ENCODE measurements around the gene EPHA7.

Gene EPHA7

DNA sequence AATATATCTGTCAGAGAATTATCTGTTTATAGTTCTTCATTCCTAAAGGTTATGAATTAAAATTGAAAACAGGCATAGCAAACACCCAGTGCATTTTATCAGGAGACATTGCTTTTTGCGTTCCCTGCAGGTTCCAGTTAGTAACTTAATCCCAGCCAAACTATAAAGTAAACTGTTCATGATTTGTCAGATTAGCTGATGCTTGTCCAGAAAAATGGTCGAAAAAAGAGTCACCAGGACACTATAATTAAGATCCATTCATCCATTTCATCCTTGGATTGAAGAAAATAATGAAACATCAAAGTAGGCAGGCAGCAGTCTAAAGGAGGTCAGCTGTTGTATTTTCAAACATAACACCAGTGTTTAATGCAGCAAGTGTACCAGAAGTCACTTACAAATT, 75.9 kb downstream of the EPHA7 start:
- no peak overlapping the region for H3K4me2 ChIP-seq (ENCODE audit: low read length)
- H2AK5ac ChIP-seq (ENCODE audit: low read length): no peak overlapping the region
- no peak overlapping the region for H3K18ac ChIP-seq (ENCODE audit: low read length)
- no peaks in the 10 kb centered on the region for H3K79me2 ChIP-seq (ENCODE audit: control insufficient read depth, insufficient read depth, low read length, poor library complexity)
- H3K9me3 ChIP-seq (ENCODE audit: insufficient read depth, low read depth, low read length): no peaks in the 10 kb centered on the region
- no peaks in the 10 kb centered on the region for H3K4me1 ChIP-seq (ENCODE audit: control insufficient read depth in 1 of 2, insufficient read depth in 2 of 2, low read length in 2 of 2)
- H3K27ac ChIP-seq (ENCODE audit: low read depth, low read length): no peak overlapping the region
- H2BK12ac ChIP-seq (ENCODE audit: low read length): no peak overlapping the region
- H3K14ac ChIP-seq (ENCODE audit: low read length): no peak overlapping the region
- no peak overlapping the region for H4K91ac ChIP-seq (ENCODE audit: low read depth, low read length)
- no peak overlapping the region for H2BK5ac ChIP-seq (ENCODE audit: low read depth, low read length, poor library complexity)
- H2AFZ ChIP-seq (ENCODE audit: insufficient read depth, low read length, poor library complexity): no peak overlapping the region
- no peak overlapping the region for H4K12ac ChIP-seq (ENCODE audit: low read depth, low read length)
- H3K79me1 ChIP-seq (ENCODE audit: low read length): no peaks in the 10 kb centered on the region
- H3K27me3 ChIP-seq (ENCODE audit: insufficient read depth, low read length): no peaks in the 10 kb centered on the region
- no peak for DNase-seq
- no peak overlapping the region for H4K8ac ChIP-seq (ENCODE audit: low read depth, low read length)
- H3K23ac ChIP-seq (ENCODE audit: low read length): no peak overlapping the region
- WGBS (ENCODE audit: extremely low coverage, insufficient coverage, insufficient read length): no CpG with 5 or more reads among the region's 2 CpGs
- no peak overlapping the region for H3K9ac ChIP-seq (ENCODE audit: low read length)
- H3K4ac ChIP-seq (ENCODE audit: low read depth, low read length): no peak overlapping the region
- H2BK120ac ChIP-seq (ENCODE audit: insufficient read depth, low read length, poor library complexity): no peak overlapping the region
- H3K4me3 ChIP-seq (ENCODE audit: low read depth, low read length): no peak overlapping the region
- no peaks in the 10 kb centered on the region for H3K36me3 ChIP-seq (ENCODE audit: control insufficient read depth in 1 of 2, insufficient read depth in 2 of 2, low read length in 2 of 2)

- H3K4me2 ChIP-seq (ENCODE audit: low read length): no peak overlapping the region
- no peaks in the 10 kb centered on the region for H3K79me1 ChIP-seq (ENCODE audit: low read length)
- no peaks in the 10 kb centered on the region for H3K27me3 ChIP-seq (ENCODE audit: insufficient read depth, low read length)
- no peak overlapping the region for H2AFZ ChIP-seq (ENCODE audit: insufficient read depth, low read length, poor library complexity)
- H4K12ac ChIP-seq (ENCODE audit: low read depth, low read length): no peak overlapping the region
- H3K9me3 ChIP-seq (ENCODE audit: insufficient read depth, low read depth, low read length): no peaks in the 10 kb centered on the region
- H3K14ac ChIP-seq (ENCODE audit: low read length): no peak overlapping the region
- WGBS (ENCODE audit: extremely low coverage, insufficient coverage, insufficient read length): no CpG with 5 or more reads among the region's 1 CpG
- H2BK5ac ChIP-seq (ENCODE audit: low read depth, low read length, poor library complexity): no peak overlapping the region
- no peak overlapping the region for H3K4ac ChIP-seq (ENCODE audit: low read depth, low read length)
- H3K18ac ChIP-seq (ENCODE audit: low read length): no peak overlapping the region
- H3K27ac ChIP-seq (ENCODE audit: low read depth, low read length): no peak overlapping the region
- no peak overlapping the region for H4K91ac ChIP-seq (ENCODE audit: low read depth, low read length)
- no peaks in the 10 kb centered on the region for H3K36me3 ChIP-seq (ENCODE audit: control insufficient read depth in 1 of 2, insufficient read depth in 2 of 2, low read length in 2 of 2)
- no peaks in the 10 kb centered on the region for H3K4me1 ChIP-seq (ENCODE audit: control insufficient read depth in 1 of 2, insufficient read depth in 2 of 2, low read length in 2 of 2)
- H4K8ac ChIP-seq (ENCODE audit: low read depth, low read length): no peak overlapping the region
- H3K4me3 ChIP-seq (ENCODE audit: low read depth, low read length): no peak overlapping the region
- no peak overlapping the region for H2AK5ac ChIP-seq (ENCODE audit: low read length)
- DNase-seq: no peak
- H2BK120ac ChIP-seq (ENCODE audit: insufficient read depth, low read length, poor library complexity): no peak overlapping the region
- no peak overlapping the region for H3K23ac ChIP-seq (ENCODE audit: low read length)
- H3K79me2 ChIP-seq (ENCODE audit: control insufficient read depth, insufficient read depth, low read length, poor library complexity): no peaks in the 10 kb centered on the region
- no peak overlapping the region for H3K9ac ChIP-seq (ENCODE audit: low read length)
- no peak overlapping the region for H2BK12ac ChIP-seq (ENCODE audit: low read length)
Measured at GRCh38 chr6:93341900-93342613, 77.3 kb downstream of the EPHA7 start.

DNA sequence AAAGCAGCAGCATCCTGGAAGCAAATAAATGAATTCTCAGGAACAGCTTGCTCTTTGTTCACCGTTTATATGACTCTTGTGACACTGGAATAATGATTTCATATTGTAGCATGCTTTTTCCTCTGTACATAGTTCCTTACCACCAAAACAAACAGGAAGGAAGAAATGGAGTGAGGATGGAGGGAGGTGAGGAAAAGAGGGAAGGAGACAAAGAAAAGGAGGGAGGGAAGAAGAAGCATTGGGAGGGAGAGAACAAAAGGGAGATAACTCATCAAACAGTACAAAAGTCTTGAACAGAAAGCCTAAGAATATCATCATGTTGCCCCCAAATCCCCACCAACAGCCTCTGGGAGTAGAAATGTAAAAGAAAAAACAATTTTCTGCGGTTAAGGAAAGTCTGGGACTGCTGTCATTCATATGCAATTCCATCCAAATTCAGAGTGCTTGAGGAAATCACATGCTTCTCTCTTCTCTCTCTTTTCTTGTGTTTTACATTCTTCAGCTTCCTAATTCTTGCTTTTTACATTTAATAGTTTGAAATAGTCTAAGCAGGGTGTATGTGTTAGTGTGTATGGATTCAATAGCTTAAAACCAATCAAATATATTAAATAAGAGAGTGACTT, 81.5 kb downstream of the EPHA7 start:
- no peak overlapping the region for H3K9ac ChIP-seq (ENCODE audit: low read length)
- H2AK5ac ChIP-seq (ENCODE audit: low read length): no peak overlapping the region
- no peak overlapping the region for H3K4me3 ChIP-seq (ENCODE audit: low read depth, low read length)
- no peaks in the 10 kb centered on the region for H3K9me3 ChIP-seq (ENCODE audit: insufficient read depth, low read depth, low read length)
- no peaks in the 10 kb centered on the region for H3K36me3 ChIP-seq (ENCODE audit: control insufficient read depth in 1 of 2, insufficient read depth in 2 of 2, low read length in 2 of 2)
- no peak overlapping the region for H4K8ac ChIP-seq (ENCODE audit: low read depth, low read length)
- no peak overlapping the region for H3K14ac ChIP-seq (ENCODE audit: low read length)
- DNase-seq: no peak
- H3K4me2 ChIP-seq (ENCODE audit: low read length): no peak overlapping the region
- H3K23ac ChIP-seq (ENCODE audit: low read length): no peak overlapping the region
- H3K79me2 ChIP-seq (ENCODE audit: control insufficient read depth, insufficient read depth, low read length, poor library complexity): no peaks in the 10 kb centered on the region
- H3K18ac ChIP-seq (ENCODE audit: low read length): no peak overlapping the region
- H3K4ac ChIP-seq (ENCODE audit: low read depth, low read length): no peak overlapping the region
- H4K91ac ChIP-seq (ENCODE audit: low read depth, low read length): no peak overlapping the region
- WGBS (ENCODE audit: extremely low coverage, insufficient coverage, insufficient read length): no CpG with 5 or more reads among the region's 2 CpGs
- no peak overlapping the region for H2BK5ac ChIP-seq (ENCODE audit: low read depth, low read length, poor library complexity)
- H2BK120ac ChIP-seq (ENCODE audit: insufficient read depth, low read length, poor library complexity): no peak overlapping the region
- no peaks in the 10 kb centered on the region for H3K79me1 ChIP-seq (ENCODE audit: low read length)
- no peak overlapping the region for H2AFZ ChIP-seq (ENCODE audit: insufficient read depth, low read length, poor library complexity)
- no peaks in the 10 kb centered on the region for H3K27me3 ChIP-seq (ENCODE audit: insufficient read depth, low read length)
- no peak overlapping the region for H3K27ac ChIP-seq (ENCODE audit: low read depth, low read length)
- H3K4me1 ChIP-seq (ENCODE audit: control insufficient read depth in 1 of 2, insufficient read depth in 2 of 2, low read length in 2 of 2): no peaks in the 10 kb centered on the region
- H2BK12ac ChIP-seq (ENCODE audit: low read length): no peak overlapping the region
- H4K12ac ChIP-seq (ENCODE audit: low read depth, low read length): no peak overlapping the region

DNA sequence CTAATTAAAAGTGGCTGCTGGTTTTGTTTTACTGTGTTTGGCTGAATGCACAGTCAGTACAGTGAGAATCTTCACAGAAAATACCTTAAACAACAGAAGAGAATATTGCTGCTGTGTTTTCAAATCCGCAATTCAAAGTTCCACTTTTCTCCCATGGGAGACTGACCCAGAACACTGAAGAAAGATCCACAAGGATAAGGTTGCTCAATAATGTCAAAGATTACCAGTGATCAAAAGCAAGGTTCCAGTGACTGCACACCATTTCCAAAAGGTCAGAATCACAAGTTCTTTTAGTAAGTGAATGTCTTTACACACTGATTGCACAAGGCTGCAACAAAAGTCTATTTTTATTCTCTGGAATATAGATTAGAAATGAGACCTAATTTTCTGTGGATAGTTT, 82.3 kb downstream of the EPHA7 start:
- Histone ChIP-seq H3K4me1 (ENCODE audit: control insufficient read depth in 1 of 2, insufficient read depth in 2 of 2, low read length in 2 of 2) (no peaks in the 10 kb centered on the region), H4K91ac (ENCODE audit: low read depth, low read length) (no peak overlapping the region), H2BK120ac (ENCODE audit: insufficient read depth, low read length, poor library complexity) (no peak overlapping the region), H3K9ac (ENCODE audit: low read length) (no peak overlapping the region), H3K23ac (ENCODE audit: low read length) (no peak overlapping the region), H4K8ac (ENCODE audit: low read depth, low read length) (no peak overlapping the region), H3K79me2 (ENCODE audit: control insufficient read depth, insufficient read depth, low read length, poor library complexity) (no peaks in the 10 kb centered on the region), H3K14ac (ENCODE audit: low read length) (no peak overlapping the region), H3K4ac (ENCODE audit: low read depth, low read length) (no peak overlapping the region), H3K27ac (ENCODE audit: low read depth, low read length) (no peak overlapping the region), H4K12ac (ENCODE audit: low read depth, low read length) (no peak overlapping the region), H3K9me3 (ENCODE audit: insufficient read depth, low read depth, low read length) (no peaks in the 10 kb centered on the region), H2AK5ac (ENCODE audit: low read length) (no peak overlapping the region), H2BK5ac (ENCODE audit: low read depth, low read length, poor library complexity) (no peak overlapping the region), H2AFZ (ENCODE audit: insufficient read depth, low read length, poor library complexity) (no peak overlapping the region), H2BK12ac (ENCODE audit: low read length) (no peak overlapping the region), H3K4me2 (ENCODE audit: low read length) (no peak overlapping the region), H3K79me1 (ENCODE audit: low read length) (no peaks in the 10 kb centered on the region), H3K4me3 (ENCODE audit: low read depth, low read length) (no peak overlapping the region), H3K36me3 (ENCODE audit: control insufficient read depth in 1 of 2, insufficient read depth in 2 of 2, low read length in 2 of 2) (no peaks in the 10 kb centered on the region), H3K18ac (ENCODE audit: low read length) (no peak overlapping the region), H3K27me3 (ENCODE audit: insufficient read depth, low read length) (no peaks in the 10 kb centered on the region)
- WGBS (ENCODE audit: extremely low coverage, insufficient coverage, insufficient read length): no CpG with 5 or more reads among the region's 1 CpG
- no peak for DNase-seq

Measured in trophoblast cell (in vitro differentiated cells and primary cell).